Measurements from ENCODE around the gene NGLY1.

DNA sequence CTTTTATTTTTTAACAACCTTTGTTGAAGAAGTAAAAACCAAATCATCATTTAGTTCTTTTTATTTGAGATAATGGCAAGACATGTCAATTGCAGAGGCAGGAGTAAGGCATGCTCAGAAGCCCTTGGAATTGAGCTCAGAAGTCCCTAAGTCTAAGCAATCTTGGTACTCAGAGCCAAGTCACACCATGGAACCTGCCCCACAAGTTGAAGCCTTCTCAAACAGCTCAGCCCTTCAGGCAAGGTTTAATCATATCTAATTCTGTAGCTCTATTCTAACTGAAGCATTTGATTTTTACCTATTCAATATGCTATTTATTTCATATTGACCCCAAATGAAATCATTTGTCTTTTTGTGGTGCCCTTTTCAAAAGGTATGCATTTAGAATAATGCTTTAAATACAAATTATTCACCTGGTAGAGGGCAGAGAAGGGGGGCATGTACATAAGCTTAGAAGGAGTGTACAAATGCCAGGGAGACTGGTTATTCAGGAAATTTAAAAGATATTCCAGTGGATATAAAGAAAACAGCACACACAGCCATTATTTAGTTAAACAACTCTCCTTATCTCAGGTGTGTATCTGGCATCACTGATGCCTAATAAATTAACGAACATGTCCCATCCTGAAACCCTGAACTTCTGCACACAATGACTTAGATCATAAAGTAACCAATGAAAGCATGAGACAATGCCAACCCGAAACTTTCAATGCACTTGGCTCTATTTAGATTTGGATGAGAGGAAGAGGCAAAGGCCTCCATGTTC is 92.3 kb downstream of the NGLY1 start:
- TF ChIP-seq ZBTB40 (IDR thresholded peaks at IDR 0.05; ENCODE audit: borderline replicate concordance) (no peak), NR2F1 (conservative IDR thresholded peaks at IDR 0.05) (no peak), PAX5 (IDR thresholded peaks at IDR 0.05; ENCODE audit: borderline replicate concordance, low read depth, low read length) (no peak), TCF12 (IDR thresholded peaks at IDR 0.05; ENCODE audit: low read depth, low read length) (no peak), CTCF (IDR thresholded peaks at IDR 0.05 in 2 of 3, conservative IDR thresholded peaks at IDR 0.05 in 1 of 3; ENCODE audit: control insufficient read depth in 2 of 3, extremely low read depth in 1 of 3, insufficient read depth in 1 of 3, low read depth in 3 of 3, low read length in 3 of 3) (no peak), MEF2A (IDR thresholded peaks at IDR 0.05; ENCODE audit: insufficient read depth, low read depth, low read length) (no peak), POLR2AphosphoS5 (IDR thresholded peaks at IDR 0.05; ENCODE audit: low read length) (no peak), HDAC2 (IDR thresholded peaks at IDR 0.05) (no peak), ELK1 (IDR thresholded peaks at IDR 0.05; ENCODE audit: low read depth, low read length) (no peak), POLR2A (IDR thresholded peaks at IDR 0.05; ENCODE audit: low read depth, low read length) (no peak), RAD21 (IDR thresholded peaks at IDR 0.05; ENCODE audit: insufficient read depth, low read depth, low read length) (no peak), POLR2AphosphoS2 (IDR thresholded peaks at IDR 0.05; ENCODE audit: low read depth, low read length) (no peak)

All from GM12878 (cell line).